ENCODE data around the gene SNX6. TPM values are rescaled to one million over a fixed set of nuclear protein-coding genes. Genes with fewer than 3 reads are reported as not detected.

The SNX6 gene
- total RNA-seq, 1 experiment from 2014 or later: 69.3 TPM

DNA sequence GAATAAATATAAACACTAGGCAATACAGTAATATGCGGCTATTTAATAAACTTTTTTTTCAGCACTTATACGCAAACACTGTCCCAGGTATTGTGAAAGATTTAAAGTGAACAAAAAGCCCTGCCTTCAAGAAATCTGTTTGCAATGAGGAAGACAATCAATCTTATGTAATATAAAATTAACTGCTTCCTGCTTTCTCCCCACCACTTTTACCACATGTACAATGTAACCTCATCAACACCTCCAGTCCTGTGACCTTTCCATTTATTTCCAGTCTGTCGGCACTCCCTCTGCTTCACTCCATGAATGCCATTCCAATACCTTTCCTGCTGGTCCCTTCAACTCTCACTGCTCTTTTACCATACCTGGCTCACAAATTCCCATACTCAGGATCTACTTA is 10.5 kb downstream of the SNX6 start:
- Histone ChIP-seq H4K91ac (ENCODE audit: insufficient read length, low read depth, low read length) (no peak overlapping the region), H3K4me2 (ENCODE audit: insufficient read depth, insufficient read length, low read length) (no peak overlapping the region), H3K79me2 (ENCODE audit: insufficient read depth, low read length) (peaks cover 2% of the 10 kb centered on the region; the same call in 1 of the 2 replicates), H3K4me1 (ENCODE audit: insufficient read depth, low read length) (no peaks in the 10 kb centered on the region), H3K56ac (ENCODE audit: insufficient read length, low read depth, low read length) (no peak overlapping the region), H4K20me1 (ENCODE audit: control insufficient read depth, insufficient read depth, insufficient read length) (no peaks in the 10 kb centered on the region), H3K23me2 (ENCODE audit: insufficient read length, low read depth, low read length, poor library complexity, severe bottlenecking) (no peaks in the 10 kb centered on the region), H3K9me3 (ENCODE audit: control insufficient read depth, low read depth, low read length) (no peaks in the 10 kb centered on the region), H3K27me3 (ENCODE audit: insufficient read depth, low read length) (no peaks in the 10 kb centered on the region), H3K4ac (ENCODE audit: low read depth, low read length) (no peak overlapping the region), H3K18ac (ENCODE audit: insufficient read length, low read depth, low read length) (no peak overlapping the region), H2BK5ac (ENCODE audit: insufficient read length, low read length) (no peak overlapping the region), H3K27ac (ENCODE audit: insufficient read length, low read depth, low read length) (no peak overlapping the region), H2BK120ac (ENCODE audit: low read depth, low read length, poor library complexity, severe bottlenecking) (no peak overlapping the region), H2BK20ac (ENCODE audit: low read depth, low read length, poor library complexity, severe bottlenecking) (no peak overlapping the region), H2AK5ac (ENCODE audit: insufficient read length, low read length) (no peak overlapping the region), H4K5ac (ENCODE audit: insufficient read length, low read depth, low read length) (no peak overlapping the region), H3T11ph (ENCODE audit: low read length) (no peak overlapping the region), H2BK12ac (ENCODE audit: insufficient read length, low read depth, low read length) (no peak overlapping the region), H4K8ac (replicated peaks; ENCODE audit: insufficient read length, low read depth, low read length) (no peak overlapping the region), H2AFZ (ENCODE audit: low read length) (no peak overlapping the region), H3K23ac (ENCODE audit: insufficient read length, low read depth, low read length) (no peak overlapping the region), H3K9ac (ENCODE audit: extremely low read depth, insufficient read length, low read length) (no peak overlapping the region), H2BK15ac (ENCODE audit: low read depth, low read length) (no peak overlapping the region), H3K14ac (ENCODE audit: insufficient read depth, low read length) (no peak overlapping the region), H3K79me1 (ENCODE audit: insufficient read depth, low read depth, low read length, poor library complexity, severe bottlenecking) (no peaks in the 10 kb centered on the region)
- Mint-ChIP-seq H3K27ac (peak overlapping the region in 2 of 3 experiments; percentile 8 to 15; a peak in 2 of 7 replicates), H3K36me3 (ENCODE audit: insufficient read depth in 1 of 3, low read depth in 3 of 3) (peaks cover 13 to 46% (median 39%) of the 10 kb centered on the region in 3 experiments; a peak in 6 of 7 replicates), H3K27me3 (ENCODE audit: low read depth) (no peaks in the 10 kb centered on the region), H3K4me3 (no peak overlapping the region), H3K9me3 (no peaks in the 10 kb centered on the region), H3K4me1 (no peaks in the 10 kb centered on the region)
- DNase-seq: no peak
- WGBS (ENCODE audit: extremely low coverage, insufficient read length, low lambda C conversion rate): no CpG with 5 or more reads among the region's 3 CpGs
- TF ChIP-seq, protein P1, sequence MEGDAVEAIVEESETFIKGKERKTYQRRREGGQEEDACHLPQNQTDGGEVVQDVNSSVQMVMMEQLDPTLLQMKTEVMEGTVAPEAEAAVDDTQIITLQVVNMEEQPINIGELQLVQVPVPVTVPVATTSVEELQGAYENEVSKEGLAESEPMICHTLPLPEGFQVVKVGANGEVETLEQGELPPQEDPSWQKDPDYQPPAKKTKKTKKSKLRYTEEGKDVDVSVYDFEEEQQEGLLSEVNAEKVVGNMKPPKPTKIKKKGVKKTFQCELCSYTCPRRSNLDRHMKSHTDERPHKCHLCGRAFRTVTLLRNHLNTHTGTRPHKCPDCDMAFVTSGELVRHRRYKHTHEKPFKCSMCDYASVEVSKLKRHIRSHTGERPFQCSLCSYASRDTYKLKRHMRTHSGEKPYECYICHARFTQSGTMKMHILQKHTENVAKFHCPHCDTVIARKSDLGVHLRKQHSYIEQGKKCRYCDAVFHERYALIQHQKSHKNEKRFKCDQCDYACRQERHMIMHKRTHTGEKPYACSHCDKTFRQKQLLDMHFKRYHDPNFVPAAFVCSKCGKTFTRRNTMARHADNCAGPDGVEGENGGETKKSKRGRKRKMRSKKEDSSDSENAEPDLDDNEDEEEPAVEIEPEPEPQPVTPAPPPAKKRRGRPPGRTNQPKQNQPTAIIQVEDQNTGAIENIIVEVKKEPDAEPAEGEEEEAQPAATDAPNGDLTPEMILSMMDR (conservative IDR thresholded peaks at IDR 0.05): no peak

Data from H9 (cell line).